Suppressor macrophage treated with lipopolysaccharide for 4 hours (primary cell): ENCODE results near the gene MYRF.

Experiments used
- DNase-seq: peaks from one replicate; pipeline ENCODE4 v3.0.0-alpha.2; 2020

MYRF gene

GRCh38 chr11:61719978-61720377 is 32.5 kb upstream of the MYRF start:
- DNase-seq, result no peak

- no peak for DNase-seq
Observed at GRCh38 chr11:61720597-61720996, 31.8 kb upstream of the MYRF start.

DNA sequence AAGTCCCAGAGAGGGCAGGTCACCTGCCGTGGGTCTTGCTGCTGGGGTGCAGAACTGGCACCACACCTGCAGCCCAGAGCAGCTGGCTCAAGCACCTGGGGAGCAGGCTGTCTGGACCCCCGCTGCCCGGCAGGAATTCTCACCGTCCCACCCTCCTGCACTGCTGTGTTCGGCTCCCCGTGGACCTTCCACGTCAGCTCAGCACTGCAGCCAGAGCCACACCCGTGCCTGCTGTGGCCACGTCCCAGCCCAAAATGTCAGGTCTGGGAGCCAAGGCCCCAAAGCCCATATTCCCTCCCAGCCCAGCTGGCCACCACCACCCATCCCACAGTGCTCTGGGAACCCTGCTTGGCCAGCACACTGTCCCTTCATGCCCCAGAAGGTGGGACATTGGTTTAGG is 28.0 kb upstream of the MYRF start:
- no peak for DNase-seq

- DNase-seq, result no peak
Observed at GRCh38 chr11:61725781-61726231, 26.6 kb upstream of the MYRF start.

DNA sequence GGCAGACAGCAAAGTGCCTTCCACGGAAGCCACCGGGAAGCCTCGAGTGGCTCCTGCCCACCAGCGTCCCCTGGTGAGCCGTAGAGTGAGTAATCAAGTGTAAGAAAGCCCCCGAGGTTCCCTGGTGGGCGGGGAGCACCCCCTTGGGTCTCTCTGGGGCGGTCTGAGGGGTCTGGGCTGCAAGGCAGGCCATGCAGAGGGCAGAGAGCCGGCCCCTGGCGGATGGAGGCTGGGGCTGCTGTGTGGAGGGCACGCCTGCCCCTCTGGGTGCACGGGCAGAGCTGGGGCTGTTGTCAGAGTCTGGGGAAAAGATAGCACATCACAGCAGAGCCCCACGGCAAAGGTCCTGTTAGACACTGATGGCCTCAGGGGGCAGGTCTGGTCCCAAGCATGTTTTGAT is 25.7 kb upstream of the MYRF start:
- DNase-seq, result no peak

DNA sequence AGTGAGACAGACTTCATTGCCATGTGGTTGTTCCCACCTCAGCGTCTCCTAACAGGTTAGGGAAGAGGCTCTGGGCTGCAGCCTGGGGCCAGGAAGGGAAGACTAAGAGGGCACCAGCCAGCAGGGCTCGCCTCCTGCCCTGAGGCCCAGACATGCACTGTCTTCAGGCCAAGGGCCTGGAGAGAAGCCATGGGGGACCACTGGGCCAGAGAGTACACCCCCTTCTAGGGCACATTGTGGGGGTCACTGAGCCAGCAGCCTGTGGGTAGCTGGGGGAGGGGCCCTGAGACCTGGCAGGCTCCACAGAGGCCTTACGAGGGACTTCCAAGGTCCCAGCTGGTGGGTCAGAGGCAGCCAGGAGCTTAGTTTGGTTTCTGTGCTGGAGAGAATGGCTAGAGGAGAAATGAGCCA is 25.0 kb upstream of the MYRF start:
- DNase-seq, result no peak

DNA sequence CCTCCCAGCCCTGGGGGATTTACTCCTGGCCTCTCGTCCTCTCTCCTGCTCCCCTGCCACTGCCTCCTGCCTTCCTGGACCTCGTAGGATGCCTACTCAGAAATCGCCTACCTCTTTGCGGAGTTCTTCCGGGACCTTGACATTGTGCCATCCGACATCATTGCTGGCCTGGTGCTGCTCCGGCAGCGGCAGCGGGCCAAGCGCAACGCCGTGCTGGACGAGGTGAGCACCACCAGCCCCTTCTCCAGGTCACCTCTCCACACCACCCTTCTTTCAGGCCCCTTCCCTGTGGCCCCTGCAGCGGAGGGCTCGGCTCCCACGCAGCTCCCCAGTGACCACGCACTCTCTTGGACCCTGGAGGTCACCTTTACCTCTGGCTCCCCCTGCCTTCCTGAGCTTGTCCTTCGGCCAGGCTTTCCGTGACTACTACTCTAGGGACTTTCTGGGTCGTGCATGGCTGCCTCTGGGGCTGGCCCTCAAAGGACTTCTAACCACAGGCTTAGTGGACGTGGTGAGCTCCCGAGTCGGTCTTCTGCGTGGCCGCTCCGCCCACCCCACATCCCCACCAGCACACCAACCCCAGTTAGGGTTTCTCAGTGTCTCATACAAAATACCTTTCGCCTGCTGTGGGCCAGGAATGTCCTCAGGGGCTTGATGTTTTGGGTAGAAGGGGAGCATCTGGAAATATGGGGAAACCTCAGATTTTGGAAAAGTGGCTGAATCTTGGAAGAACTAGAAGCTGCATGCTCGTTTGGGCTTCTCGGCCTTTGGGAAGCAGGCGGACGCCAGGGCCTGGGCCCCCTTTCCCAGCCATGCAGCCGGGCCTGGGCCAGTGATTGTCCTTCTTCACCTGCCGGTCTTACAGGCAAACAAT is 24.1 kb upstream of the MYRF start:
- no peak for DNase-seq

DNA sequence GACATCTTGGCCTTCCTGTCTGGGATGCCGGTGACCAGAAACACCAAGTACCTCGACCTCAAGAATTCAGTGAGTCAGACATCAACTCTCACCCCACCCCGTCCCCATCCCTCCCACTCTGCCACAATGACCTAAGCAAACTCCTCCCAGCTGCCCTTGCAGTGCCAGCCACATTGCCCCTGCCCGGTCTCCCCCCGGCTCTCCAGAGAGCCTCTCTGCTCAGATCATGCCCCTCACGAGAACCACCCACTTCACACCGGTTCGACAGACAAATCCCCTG is 23.6 kb upstream of the MYRF start:
- no peak for DNase-seq

- no peak for DNase-seq
Observed at GRCh38 chr11:61730240-61730994, 22.0 kb upstream of the MYRF start.

GRCh38 chr11:61731211-61731951 is 21.1 kb upstream of the MYRF start:
- no peak for DNase-seq

DNA sequence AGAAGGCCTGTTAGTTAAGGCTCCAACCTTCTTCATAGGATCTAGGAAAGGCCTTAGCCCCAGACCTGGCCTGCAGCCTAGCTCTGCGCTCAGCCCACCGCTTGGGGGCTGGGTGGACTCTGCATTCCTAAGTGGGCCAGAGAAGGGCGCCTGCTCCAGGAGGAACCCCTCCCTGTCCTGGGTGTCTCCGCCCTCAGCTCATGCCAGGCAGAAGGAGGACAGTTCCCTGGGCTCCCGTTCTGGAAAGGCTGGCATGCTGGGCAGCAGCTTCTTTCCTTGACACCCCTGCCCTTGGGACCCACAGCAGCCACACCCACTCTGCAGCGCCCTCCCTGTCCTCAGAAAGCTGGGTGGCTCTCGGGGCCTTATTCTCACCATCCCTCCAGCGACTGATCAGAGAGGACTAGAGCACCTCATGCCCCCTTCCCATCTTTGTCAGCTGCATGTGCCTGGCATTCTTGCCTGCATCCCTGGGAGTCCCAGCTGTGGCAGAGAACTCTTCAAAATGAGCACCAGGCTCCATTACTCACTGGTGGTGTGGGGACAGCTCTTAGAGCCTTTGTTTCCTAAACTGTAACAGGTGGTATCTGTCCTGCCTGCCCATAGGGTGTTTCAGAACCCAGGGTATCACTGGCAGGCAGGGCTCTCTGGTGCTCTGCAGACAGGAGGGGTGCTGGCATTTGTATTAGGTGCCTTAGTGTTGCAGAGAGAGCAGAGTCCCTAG is 20.3 kb upstream of the MYRF start:
- DNase-seq, result no peak

- DNase-seq, result peak; percentile 28
Observed at GRCh38 chr11:61732705-61733104, 19.7 kb upstream of the MYRF start.

- peak; percentile 94 for DNase-seq
Observed at GRCh38 chr11:61733120-61733978, 19.1 kb upstream of the MYRF start.

GRCh38 chr11:61734767-61735166 is 17.7 kb upstream of the MYRF start:
- DNase-seq, result no peak

DNA sequence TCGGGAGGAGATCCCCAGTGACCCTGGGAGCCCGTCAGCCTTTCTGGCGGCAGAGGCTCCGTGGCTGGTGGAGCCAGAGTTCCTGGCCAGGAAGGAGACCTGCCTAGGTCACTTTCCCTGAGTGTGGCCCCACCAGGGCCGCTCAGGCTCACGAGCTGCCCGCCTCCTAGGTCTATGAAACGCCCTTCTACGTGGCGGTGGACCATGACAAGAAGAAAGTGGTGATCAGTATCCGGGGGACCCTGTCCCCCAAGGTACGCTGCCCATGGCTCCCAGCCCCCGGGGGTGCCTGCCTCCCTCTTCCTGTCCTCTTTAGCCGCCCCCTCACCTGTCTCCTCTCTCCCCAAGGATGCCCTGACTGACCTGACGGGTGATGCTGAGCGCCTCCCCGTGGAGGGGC is 17.0 kb upstream of the MYRF start:
- no peak for DNase-seq

GRCh38 chr11:61736310-61736709 is 16.1 kb upstream of the MYRF start:
- no peak for DNase-seq

DNA sequence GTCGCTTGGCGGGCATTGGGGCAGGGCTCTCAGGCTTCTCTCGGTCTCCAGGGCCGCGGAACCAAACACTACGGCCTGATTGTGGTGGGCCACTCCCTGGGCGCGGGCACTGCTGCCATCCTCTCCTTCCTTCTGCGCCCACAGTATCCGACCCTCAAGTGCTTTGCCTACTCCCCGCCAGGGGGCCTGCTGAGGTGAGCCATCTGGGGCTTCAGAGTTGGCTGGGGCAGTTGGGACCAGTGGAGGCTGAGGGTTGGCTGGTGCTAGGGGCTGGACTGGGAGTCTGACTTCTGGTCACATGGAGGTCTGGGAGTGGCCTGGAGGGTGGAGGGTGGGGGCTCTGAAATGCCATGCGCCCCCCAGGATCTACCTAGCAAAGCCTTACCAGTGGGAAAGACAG is 15.3 kb upstream of the MYRF start:
- DNase-seq, result no peak

- no peak for DNase-seq
Observed at GRCh38 chr11:61737636-61738386, 14.6 kb upstream of the MYRF start.

GRCh38 chr11:61738776-61739175 is 13.7 kb upstream of the MYRF start:
- DNase-seq, result no peak

- DNase-seq, result no peak
Observed at GRCh38 chr11:61739413-61739812, 13.0 kb upstream of the MYRF start.

DNA sequence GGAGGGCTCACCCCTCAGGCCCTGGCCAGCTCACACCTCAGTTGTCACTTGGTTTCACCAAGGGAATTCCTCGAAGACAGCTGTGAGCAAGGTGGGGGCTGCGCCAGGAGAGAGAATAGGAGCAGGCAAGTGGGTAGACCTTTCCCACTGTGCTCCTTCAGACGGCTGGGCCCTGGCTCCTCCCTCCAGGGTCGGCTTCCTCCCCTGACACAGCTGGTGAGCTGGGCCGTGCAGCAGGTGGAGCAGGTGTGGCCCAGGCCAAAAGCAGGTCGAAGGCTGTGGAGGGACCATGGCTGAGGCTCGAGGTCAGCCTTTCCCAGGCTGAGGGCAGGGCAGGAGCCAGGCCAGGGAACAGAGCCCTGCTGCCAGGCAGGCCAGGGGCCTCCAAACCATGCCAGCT is 12.5 kb upstream of the MYRF start:
- DNase-seq, result no peak
